T-helper 1 cell (primary cell): ENCODE data around the gene APH1A.
"Not testable (repeated sequence)": the region's sequence is repeated elsewhere in the genome, so short reads cannot be mapped to it uniquely, and the experiment has no call there.

Experiments used
- DNase-seq, 5 donors: peaks; one replicate each; pipeline ENCODE4 v3.0.0-alpha.2; 2012 to 2020

The APH1A gene

DNA sequence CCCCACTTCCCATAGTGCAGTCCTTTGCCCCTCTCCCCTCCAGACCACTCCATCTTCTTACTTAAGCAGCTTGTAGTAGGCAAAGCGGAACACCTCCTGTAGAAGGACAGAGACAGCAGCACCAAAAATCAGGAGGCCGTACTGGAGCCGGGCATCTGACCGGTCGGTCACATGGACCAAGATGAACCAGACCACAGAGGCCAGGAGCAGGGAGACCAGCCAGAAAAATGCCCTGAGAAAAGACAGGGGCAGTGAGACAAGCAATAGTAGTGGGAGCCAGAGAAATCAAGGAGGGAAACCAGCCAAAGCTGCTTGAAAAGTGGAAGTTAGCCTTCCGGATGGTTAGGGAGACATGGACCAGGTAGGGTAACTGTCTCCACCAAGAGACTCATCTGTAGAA lies 920 bp downstream of the APH1A start:
- DNase-seq, result no peak

DNA sequence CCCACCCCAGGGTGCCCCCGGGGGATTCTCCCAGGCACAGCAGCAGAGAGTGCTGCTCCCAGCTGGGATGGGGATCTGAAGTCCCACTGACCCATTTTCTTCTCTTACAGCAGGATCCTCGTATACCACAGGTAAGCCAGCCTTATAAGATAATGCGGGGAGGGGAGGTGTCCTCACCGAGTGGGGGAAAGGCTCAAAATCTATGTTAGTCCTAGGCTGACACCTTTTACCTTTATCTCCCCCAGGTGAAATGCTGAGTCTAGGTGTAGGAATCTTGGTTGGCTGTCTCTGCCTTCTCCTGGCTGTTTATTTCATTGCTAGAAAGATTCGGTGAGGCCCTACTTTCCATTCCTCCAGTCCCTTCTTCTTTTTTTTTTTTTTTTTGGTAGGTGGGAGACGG lies 5.3 kb downstream of the APH1A start:
- DNase-seq, result no peak

DNA sequence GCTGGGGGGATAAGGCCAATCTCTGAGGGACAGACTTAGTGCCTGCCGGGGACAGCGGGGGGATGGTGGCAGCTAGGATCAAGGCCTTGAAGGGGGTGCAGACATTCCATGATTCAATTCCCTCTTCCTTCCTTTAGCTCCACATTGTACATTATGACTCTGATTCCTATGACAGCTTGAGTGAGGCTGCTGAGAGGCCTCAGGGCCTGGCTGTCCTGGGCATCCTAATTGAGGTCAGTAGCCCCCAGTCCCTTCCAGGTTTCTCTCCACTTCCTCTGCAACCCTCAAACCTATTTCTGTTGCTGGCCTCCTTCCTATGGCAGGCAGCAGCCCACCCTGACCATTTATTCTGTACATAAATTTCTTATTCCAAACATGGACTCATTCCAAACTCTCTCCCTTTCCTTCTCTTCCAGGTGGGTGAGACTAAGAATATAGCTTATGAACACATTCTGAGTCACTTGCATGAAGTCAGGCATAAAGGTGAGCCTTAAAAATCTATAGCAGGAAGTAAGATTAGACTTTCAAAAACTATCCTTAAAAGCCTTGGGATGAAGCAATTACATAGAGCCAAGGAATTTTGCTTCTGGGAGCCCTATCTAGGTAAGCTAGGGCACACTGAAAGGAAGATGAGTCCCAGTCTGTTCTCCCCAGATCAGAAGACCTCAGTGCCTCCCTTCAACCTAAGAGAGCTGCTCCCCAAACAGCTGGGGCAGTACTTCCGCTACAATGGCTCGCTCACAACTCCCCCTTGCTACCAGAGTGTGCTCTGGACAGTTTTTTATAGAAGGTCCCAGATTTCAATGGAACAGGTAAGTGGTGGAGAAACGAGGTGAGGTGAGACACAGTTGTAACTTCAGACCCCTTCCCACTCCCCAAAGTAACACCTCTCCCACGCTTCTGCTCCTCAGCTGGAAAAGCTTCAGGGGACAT lies 6.2 kb downstream of the APH1A start:
- no peak for DNase-seq

DNA sequence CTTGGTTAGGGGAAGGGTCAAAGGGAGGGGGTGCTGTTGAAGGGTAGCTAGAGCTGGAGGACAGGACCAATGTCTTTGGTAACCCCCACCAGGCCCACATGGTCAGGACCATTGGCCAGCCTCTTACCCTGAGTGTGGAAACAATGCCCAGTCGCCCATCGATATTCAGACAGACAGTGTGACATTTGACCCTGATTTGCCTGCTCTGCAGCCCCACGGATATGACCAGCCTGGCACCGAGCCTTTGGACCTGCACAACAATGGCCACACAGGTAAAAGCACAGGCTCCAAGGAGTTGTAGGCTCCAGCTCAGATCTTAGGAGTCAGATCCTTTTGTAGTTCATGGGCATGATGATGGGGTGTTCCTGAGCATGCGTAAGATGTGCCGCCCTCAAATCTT lies 7.4 kb downstream of the APH1A start:
- no peak for DNase-seq

DNA sequence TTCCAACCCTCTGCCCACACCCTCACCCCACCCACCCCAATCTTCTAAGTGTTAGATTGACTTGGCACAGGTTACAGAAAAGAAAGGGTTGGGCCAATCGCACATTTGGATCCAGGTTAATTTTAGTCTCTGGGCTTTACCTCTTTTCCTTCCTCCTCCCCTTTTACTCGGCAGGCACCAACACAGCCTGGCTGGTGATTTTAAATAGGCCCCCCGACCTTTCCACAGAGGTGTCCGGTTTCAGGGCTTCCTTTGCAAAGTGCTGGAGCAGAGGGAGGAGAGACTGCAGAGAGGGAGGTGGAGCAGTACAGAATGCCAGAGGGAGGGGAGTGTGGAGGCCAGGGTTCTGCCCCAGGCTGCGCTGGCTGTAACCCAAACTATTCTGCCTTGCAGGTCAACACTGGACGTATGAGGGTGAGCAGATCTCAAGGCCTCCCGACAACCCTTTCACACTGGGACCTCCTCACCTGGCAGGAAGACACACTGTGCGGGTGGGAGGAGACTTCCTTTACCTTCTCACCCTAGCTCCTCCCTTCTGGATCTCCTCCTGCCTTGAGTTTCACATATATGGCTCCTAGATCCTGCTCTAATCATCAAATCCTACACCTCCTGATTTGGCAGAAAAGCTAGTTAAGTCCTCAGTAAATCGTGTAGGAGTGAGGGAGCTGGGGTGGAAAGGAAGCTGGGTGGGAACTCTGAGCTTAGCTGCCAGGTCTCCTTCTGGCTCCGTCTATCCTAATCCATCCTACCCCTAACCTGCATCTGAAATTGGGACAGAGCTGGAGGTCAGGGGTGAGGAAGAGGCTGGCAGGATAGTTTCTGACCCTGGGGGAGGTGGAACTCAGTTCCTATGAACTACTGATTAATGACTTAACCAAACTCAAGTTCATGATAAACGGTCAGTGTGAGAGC lies 8.8 kb downstream of the APH1A start:
- no peak for DNase-seq

DNA sequence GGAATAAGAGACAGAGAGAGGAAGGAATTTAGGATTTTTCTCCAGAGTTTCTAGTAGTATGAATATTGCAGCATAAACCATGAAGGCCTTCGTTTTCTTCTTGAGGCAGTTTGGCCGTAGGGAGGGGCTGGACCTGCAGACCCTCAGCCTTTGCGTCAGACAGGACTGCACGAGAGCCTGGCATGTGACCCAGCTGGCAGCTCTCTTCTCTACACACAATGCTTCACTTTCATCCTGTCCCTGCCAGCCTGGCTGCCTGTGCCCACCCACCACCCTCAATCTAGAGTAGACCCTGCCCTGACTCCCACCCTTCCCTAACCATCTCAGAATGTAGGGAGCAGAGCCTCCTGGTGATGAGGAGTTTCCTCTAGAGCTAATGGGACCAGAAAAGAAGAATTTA lies 9.6 kb downstream of the APH1A start:
- DNase-seq, result no peak

DNA sequence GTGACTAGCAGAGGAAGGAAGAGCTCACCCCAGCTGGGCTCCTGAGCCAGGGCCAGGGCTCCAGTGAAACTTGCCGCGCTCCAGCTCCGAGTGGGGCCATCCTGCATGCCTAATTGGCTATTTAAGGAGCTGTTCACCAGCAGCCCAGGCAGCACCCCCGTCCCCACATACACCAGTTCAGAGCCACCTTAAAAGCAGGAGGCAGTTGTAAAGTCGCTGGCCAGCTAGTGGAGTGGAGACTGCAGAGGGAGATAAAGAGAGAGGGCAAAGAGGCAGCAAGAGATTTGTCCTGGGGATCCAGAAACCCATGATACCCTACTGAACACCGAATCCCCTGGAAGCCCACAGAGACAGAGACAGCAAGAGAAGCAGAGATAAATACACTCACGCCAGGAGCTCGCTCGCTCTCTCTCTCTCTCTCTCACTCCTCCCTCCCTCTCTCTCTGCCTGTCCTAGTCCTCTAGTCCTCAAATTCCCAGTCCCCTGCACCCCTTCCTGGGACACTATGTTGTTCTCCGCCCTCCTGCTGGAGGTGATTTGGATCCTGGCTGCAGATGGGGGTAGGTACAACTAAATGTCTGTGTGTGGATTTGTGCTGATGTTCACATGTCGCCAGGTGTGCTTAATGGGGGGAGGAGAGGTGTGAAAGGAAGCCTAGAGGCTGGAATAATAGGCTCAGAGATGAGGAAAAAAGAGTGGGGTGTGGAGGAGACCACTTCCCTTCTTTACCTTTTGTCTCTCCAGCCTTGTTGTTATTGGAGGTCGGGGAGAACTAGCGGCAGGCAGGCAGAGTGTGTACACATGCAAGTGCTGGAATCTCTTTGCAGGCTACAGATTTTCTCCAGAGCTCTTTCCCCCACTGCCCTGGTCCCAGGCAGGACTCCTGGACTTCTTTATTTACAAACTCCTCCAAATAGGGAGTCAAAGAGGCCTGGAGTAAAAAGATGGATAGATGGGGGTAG lies 10.9 kb downstream of the APH1A start, which contains the start of gene CA14:
CA14 (plus strand) TSS at position 151 of the 962 bp plus-strand sequence; CDS start at position 506, 355 bp downstream.
- no peak for DNase-seq

DNA sequence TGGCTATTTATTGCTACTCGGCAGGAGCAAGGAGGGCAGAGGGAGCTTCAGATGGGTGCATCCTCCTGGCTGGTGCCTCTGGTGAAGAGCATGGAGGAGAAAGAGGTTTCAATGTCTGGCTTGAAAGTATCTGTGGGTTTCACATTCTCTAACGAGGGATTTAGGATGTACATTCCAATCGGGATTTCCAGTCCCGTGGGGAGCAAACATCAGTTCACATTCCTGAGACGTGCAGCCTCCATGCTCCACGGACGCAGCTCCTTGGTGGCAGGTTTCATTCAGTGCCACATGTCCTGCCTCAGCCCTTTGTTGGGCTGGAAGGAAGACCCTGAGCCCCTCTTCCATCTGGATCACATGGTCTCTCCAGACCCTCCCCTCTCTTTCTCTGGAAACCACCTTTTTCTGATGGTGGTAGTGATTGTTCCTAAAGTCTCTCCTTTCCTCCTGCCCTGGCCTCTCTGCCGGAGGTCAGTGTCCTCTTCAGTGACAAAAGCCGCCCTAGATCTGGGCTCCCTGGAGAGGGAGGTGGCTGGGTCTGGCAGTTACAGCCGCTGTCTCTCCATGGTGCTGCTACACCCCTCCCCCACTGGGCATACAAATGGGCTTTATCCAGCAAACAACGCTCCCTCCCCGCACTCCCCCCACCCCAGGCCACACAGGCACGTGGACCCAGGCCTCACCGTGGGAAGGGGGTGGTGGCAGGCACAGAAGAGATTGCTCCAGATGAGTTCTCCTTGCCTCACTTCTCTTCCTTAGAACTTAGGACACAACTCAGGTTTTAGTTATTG lies 12.1 kb downstream of the APH1A start:
- no peak for DNase-seq

DNA sequence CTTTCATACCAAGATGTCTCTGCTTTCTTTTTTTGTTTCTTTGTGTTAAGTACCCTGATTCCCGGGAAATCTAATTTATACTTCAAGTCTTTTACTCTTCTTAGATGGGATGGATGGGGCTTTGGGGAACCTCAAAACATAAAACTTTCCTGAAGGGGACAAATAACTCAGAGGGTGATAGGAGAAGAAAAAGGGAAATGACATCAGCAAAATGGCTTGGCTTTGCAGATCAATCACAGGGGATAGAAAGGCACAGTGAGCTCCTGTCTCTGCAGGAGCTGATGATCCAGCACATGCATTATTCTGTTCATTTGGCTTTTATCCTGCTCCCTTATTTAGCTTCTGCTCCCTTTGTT lies 12.6 kb downstream of the APH1A start:
- no peak for DNase-seq

DNA sequence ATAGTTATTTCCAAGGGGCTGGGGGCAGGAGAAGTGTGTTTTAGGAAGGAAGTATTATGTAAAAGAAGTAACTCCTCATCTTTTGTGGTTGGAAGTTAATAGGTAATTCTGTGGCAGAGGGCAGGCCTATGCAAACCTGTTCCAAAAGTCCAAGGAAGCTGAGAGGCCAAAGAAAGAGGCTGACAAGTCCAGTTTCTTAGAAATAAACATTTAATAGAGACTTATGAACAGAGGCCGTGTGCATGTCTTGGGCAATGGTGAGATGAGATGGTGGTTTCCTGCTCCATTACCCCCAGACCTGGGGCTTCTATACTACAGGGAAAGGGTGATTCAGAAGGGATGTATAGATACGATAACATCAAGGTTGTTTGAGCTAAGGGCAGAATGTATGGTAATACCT lies 18.9 kb downstream of the APH1A start:
- DNase-seq, result no peak

DNA sequence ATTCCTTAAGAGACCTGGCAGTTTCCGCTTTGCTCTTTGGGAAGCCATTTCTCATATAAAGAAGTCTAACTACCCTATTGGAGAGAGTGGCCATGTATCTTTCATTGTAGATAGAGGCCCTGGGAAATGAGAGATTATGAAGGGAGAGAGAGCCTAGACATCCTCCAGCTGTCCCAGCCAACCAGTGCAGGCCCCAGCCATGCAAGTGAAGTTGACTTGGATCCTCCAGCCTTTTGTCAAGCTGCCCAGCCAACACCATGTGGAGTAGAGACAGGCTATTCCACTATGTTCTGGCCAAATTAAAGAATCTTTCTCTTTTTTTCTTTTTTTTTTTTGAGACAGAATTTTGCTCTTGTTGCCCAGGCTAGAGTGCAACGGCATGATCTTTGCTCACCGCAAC lies 25.8 kb downstream of the APH1A start:
- no peak for DNase-seq

DNA sequence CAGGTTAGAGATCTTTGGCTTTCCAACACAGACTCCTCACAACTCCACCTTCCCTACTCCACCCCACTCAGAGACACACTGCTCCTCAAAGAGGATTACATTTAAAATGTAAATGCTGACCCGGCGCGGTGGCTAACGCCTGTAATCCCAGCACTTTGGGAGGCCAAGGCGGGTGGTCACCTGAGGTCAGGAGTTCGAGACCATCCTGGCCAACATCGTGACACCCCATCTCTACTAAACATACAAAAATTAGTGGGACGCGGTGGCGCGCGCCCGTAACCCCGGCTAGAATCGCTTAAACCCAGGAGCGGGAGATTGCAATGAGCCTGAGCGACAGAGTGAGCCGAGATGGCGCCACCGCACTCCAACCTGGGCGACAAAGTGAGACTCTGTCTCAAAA lies 31.1 kb downstream of the APH1A start:
- no peak for DNase-seq

DNA sequence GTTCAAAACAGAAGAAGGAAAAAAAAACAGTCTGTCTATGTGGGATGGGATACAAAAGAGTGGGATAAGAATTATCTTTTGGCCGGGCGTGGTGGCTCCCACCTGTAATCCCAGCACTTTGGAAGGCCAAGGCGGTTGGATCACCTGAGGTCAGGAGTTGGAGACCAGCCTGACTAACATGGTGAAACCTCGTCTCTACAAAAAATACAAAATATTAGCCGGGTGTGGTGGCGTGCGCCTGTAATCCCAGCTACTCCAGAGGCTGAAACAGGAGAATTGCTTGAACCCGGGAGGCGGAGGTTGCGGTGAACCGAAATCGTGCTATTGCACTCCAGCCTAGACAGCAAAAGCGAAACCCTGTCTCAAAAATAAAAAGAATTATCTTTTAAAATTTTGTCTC lies 31.6 kb downstream of the APH1A start:
- not testable (repeated sequence) for DNase-seq

DNA sequence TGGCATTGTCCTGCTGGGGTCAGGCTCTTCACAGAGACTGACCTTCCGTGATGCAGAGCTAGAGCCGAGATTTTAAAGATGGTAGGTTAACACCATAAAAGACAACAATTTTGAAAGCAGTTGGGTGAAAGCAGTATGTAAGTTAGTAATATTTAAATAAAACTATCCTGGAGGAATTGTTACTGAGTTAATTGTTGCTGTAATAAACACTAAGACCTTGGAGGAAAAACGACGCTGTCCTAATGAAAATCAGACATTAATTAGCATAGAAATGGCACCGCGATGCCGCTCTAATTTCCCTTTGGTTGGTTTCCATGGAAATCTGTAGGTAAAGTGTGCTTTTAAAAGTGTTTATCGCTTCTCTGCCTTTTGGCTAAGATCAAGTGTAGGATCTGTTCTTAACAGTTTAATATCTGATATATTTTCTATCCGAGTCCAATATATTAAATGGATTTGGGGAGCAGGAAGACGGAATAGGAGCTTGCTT lies 32.2 kb downstream of the APH1A start:
- DNase-seq, result no peak

DNA sequence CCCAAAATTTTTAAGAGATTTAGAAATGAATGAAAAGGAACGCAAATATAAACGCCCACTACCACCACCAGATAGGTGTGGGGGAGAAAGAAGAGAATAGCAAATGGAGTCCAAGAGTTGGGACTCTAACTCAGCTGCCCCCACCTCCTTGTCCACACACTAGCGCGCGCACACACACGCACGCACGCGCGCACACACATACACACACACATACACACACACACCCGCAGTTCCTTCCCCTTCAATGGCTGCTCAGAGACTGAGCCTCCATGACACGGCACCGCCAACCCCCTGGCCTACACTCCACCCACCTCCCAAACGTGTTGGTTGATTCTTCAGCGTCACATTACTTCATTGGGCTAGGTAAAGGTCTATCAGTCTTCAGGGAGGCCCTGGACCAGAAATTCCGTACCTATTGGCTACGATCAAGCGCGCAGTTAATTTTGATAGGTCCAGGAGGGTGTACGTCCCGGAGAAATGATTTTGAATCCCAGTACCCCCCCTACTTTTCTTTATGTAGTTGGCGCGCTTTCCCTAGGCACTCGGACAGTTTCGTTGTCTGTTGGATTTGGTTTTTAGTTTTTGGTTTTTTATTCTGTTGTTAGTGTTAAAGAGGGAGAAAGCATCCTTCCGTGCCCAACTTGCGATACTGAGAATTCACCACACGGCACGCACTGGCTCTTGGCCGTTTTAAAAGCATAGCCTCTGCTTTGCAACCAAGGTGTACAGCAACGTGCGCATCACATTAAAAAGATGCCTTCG lies 32.8 kb downstream of the APH1A start, which contains the start of gene ANP32E:
ANP32E (minus strand) TSS at position 261 of the 762 bp plus-strand sequence. CDS start 326 bp downstream, outside the sequence.
- peak; percentile 86 to 99 (median 91) for DNase-seq

DNA sequence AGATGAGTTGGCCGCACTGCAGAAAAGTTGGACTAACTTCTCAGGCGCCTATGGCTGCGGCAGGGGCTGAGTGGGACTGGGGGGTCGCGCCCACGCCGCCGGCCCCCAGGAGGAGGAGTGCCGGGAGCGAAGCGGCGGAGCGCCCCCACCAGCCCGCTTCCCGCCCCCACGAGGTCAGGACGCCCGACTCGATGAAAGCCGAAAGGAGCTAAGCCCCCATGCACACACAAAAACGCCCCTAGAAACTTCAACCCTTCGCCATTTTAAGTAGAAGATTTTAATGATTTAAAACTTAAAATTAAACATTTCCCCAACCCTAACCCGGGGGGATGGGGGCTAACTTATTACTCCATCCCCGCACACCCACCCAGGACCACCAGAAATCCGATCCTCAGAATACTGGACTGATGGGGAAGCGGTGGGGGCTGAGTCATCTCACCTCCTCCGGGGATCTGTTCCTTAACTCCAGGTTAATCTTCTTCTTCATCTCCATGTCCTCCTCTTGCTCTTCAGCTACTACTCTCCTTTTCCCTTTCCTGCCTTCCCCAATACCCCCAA lies 33.4 kb downstream of the APH1A start:
- peak in 2 of 5 donors; percentile 18 to 42 for DNase-seq

DNA sequence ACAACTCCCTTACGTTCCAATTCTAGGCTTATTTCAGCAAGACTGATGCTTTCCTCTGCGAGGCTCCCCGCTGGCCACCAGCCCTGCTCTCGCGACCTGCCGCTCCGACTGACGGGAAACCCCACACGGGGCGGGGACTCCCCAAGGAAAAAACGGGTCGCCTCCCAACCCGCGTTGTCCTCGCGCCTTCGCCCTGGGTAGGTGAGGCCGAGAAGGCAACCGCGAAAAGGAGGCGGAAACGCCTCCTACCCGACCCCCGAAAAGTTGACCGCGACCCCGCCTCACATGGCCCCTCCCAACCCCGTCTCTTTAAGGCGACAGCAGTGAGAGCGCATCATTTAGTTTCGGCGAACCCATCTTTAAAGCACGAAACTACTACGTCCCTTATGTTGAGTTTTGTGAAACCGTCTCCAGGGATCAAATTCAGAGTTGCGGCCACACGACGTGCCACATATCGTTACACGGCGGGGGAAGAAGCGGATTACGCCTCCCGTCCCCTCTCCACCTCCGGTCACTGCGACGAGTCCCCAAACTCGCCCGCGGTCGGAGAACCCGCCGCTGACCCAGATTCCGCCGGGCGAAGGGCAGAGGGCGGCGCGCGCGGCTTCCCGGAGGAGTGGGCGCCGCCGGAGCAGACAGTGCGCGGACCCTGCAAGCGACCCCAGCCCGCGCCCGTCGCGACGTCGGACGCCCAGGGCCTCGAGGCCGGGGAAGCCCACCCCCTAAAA lies 34.1 kb downstream of the APH1A start:
- DNase-seq, result peak; percentile 82 to 95 (median 84)

DNA sequence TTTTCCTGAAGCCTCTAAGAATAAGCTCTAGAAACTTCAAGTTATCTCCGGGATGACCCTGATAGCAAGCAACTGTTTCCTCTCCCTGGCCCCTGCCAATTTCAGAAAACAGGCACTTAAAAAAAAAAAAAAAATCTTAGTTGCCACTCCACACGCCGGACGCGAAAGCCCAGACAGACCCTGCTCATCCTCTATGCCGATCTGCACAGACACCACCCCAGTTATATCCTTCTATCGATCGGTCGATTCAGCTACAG lies 34.6 kb downstream of the APH1A start:
- DNase-seq, result no peak
